Liver (tissue), 9 donors: ENCODE results near the gene CYP2J2. TPM values are rescaled to one million over a fixed set of nuclear protein-coding genes. Genes with fewer than 3 reads are reported as not detected.

ENCODE experiments used
- DNase-seq: peaks from one replicate; pipeline ENCODE4 v3.0.0-alpha.2; 2017; ENCODE audit warnings: low spot score
- H3K27ac ChIP-seq, 2 donors: one replicate each; pipeline ENCODE4 v1.7.0; 2013; ENCODE audit warnings: inconsistent platforms in 2 of 2, low read length in 2 of 2, control low read depth in 1 of 2, low read depth in 1 of 2, mild to moderate bottlenecking in 1 of 2
- H3K27me3 ChIP-seq, 4 donors: one replicate each; pipeline versions ENCODE4 v1.6.1 to v1.7.0; 2013; ENCODE audit warnings: low read length in 3 of 4, inconsistent platforms in 1 of 4, mild to moderate bottlenecking in 1 of 4, moderate library complexity in 1 of 4; ENCODE audit not compliant: control insufficient read depth in 4 of 4, insufficient read depth in 4 of 4
- H3K36me3 ChIP-seq, 4 donors: one replicate each; pipeline versions ENCODE4 v1.6.1 to v1.7.0; 2013; ENCODE audit warnings: low read length in 3 of 4, mild to moderate bottlenecking in 3 of 4, low read depth in 1 of 4, moderate library complexity in 1 of 4; ENCODE audit not compliant: control insufficient read depth in 4 of 4, insufficient read depth in 3 of 4
- H3K4me1 ChIP-seq, 4 donors: one replicate each; pipeline versions ENCODE4 v1.6.1 to v1.7.0; 2013; ENCODE audit warnings: low read length in 3 of 4, mild to moderate bottlenecking in 3 of 4, moderate library complexity in 1 of 4; ENCODE audit not compliant: control insufficient read depth in 4 of 4, insufficient read depth in 4 of 4
- H3K4me3 ChIP-seq, 3 donors: one replicate each; pipeline versions ENCODE4 v1.6.1 to v1.7.0; 2013; ENCODE audit warnings: low read length in 3 of 3, control low read depth in 1 of 3, low read depth in 1 of 3, mild to moderate bottlenecking in 1 of 3
- H3K9ac ChIP-seq, 2 donors: one replicate each; pipeline ENCODE4 v1.7.0; 2013; ENCODE audit warnings: low read length in 2 of 2, mild to moderate bottlenecking in 2 of 2, moderate library complexity in 2 of 2, control low read depth in 1 of 2, low read depth in 1 of 2
- H3K9me3 ChIP-seq, 4 donors: one replicate each; pipeline versions ENCODE4 v1.6.1 to v1.7.0; 2013; ENCODE audit warnings: low read length in 3 of 4; ENCODE audit not compliant: control insufficient read depth in 4 of 4
- ATF3 ChIP-seq: IDR thresholded peaks from 2 replicates; pipeline ENCODE4 v1.6.1; 2016; ENCODE audit warnings: antibody characterized with exemption
- CTCF ChIP-seq: fragments of 150-350 bp; IDR thresholded peaks from 2 replicates; pipeline ENCODE4 v1.5.1; 2017; ENCODE audit warnings: improper control_type of control experiment, low read depth, low read length; ENCODE audit not compliant: missing input control
- FOXA1 ChIP-seq: IDR thresholded peaks from 2 replicates; pipeline ENCODE4 v1.6.1; 2016; ENCODE audit warnings: antibody characterized with exemption
- FOXA2 ChIP-seq: IDR thresholded peaks from 2 replicates; pipeline ENCODE4 v1.6.1; 2016; ENCODE audit warnings: antibody characterized with exemption
- GABPA ChIP-seq, 2 donors: IDR thresholded peaks in 1 of 2; conservative IDR thresholded peaks in 1 of 2; 2 replicates each; pipeline ENCODE4 v1.6.1; 2016; ENCODE audit warnings: antibody characterized with exemption in 2 of 2, mild to moderate bottlenecking in 1 of 2, moderate library complexity in 1 of 2
- HNF4G ChIP-seq: IDR thresholded peaks from 2 replicates; pipeline ENCODE4 v1.6.1; 2016; ENCODE audit warnings: antibody characterized with exemption
- NR2F2 ChIP-seq: IDR thresholded peaks from 2 replicates; pipeline ENCODE4 v1.6.1; 2016; ENCODE audit warnings: antibody characterized with exemption
- RAD21 ChIP-seq, 2 donors: IDR thresholded peaks; 2 replicates each; pipeline ENCODE4 v1.6.1; 2016; ENCODE audit warnings: antibody characterized with exemption in 2 of 2, mild to moderate bottlenecking in 2 of 2
- REST ChIP-seq: IDR thresholded peaks from 2 replicates; pipeline ENCODE4 v1.6.1; 2016; ENCODE audit warnings: antibody characterized with exemption, mild to moderate bottlenecking
- RXRA ChIP-seq, 2 donors: IDR thresholded peaks; 2 replicates each; pipeline ENCODE4 v1.6.1; 2017 to 2018; ENCODE audit warnings: antibody characterized with exemption in 2 of 2, mild to moderate bottlenecking in 1 of 2
- SP1 ChIP-seq: IDR thresholded peaks from 2 replicates; pipeline ENCODE4 v1.6.1; 2018; ENCODE audit warnings: antibody characterized with exemption, mild to moderate bottlenecking
- TAF1 ChIP-seq: conservative IDR thresholded peaks from 2 replicates; pipeline ENCODE4 v1.6.1; 2016; ENCODE audit warnings: antibody characterized with exemption, mild to moderate bottlenecking
- YY1 ChIP-seq: IDR thresholded peaks from 2 replicates; pipeline ENCODE4 v1.6.1; 2016; ENCODE audit warnings: antibody characterized with exemption, mild to moderate bottlenecking
- WGBS: extraction: QIAGEN DNeasy Blood & Tissue Kit; methylation state at CpG from one replicate; pipeline ENCODE4 v1.1.7; 2013; 5-methylcytosine and 5-hydroxymethylcytosine counted together
- polyA plus RNA-seq, 2 donors: library from polyadenylated mRNA; stranded (reverse) in 1 of 2; unstranded in 1 of 2; fragments of 200-250 nt in 1 of 2; fragments of >200 nt in 1 of 2; fragmentation: Nextera tagmentation in 1 of 2; extraction: Ambion mirVana in 1 of 2; gene quantifications; one replicate each; pipeline versions ENCODE4 v1.2.1 to v1.2.3, GENCODE V29; 2013 to 2015
- total RNA-seq, 2 donors: library from RNA; depleted of rRNA; stranded (reverse); fragments of >200 nt; gene quantifications; one replicate each; pipeline ENCODE4 v1.2.3, GENCODE V29; 2014
- donor health status: healthy.
- donor health status: healthy.
- donor health status: healthy.
- donor health status: healthy.
- donor health status: healthy.

Gene CYP2J2
- total and polyA plus RNA-seq, 4 donors: 29.4 to 77.9 (median 58.9) TPM

- no peak for TF ChIP-seq GABPA (IDR thresholded peaks at IDR 0.05 in 1 of 2, conservative IDR thresholded peaks at IDR 0.05 in 1 of 2)
- Histone ChIP-seq H3K9me3 (no peaks in the 10 kb centered on the region), H3K27ac (no peak overlapping the region), H3K27me3 (no peaks in the 10 kb centered on the region), H3K9ac (no peak overlapping the region), H3K4me1 (peaks cover 0 to 18% (median 2%) of the 10 kb centered on the region in 4 donors), H3K36me3 (peaks cover 0 to 11% (median 9%) of the 10 kb centered on the region in 4 donors), H3K4me3 (no peak overlapping the region)
- 33% methylated on average over 1 of the region's 1 CpG for WGBS
- DNase-seq: no peak
Measured at GRCh38 chr1:59901770-59902388, 24.7 kb downstream of the CYP2J2 start.

GRCh38 chr1:59900640-59901039 lies 25.9 kb downstream of the CYP2J2 start:
- Histone ChIP-seq H3K36me3 (peaks cover 0 to 10% (median 9%) of the 10 kb centered on the region in 4 donors), H3K9me3 (no peaks in the 10 kb centered on the region), H3K4me1 (peaks cover 0 to 18% (median 2%) of the 10 kb centered on the region in 4 donors), H3K27ac (no peak overlapping the region), H3K9ac (no peak overlapping the region), H3K4me3 (no peak overlapping the region), H3K27me3 (no peaks in the 10 kb centered on the region)
- no peak for DNase-seq
- no peak for TF ChIP-seq RXRA (IDR thresholded peaks at IDR 0.05)
- no peak for TF ChIP-seq ATF3
- TF ChIP-seq RAD21 (IDR thresholded peaks at IDR 0.05): peak in 1 of 2 donors; percentile 9
- 73% methylated on average over 2 of the region's 2 CpGs for whole genome bisulfite sequencing

- H3K27ac ChIP-seq: no peak overlapping the region
- TF ChIP-seq CTCF (no peak), FOXA1 (no peak), NR2F2 (no peak), TAF1 (no peak), SP1 (no peak), RAD21 (IDR thresholded peaks at IDR 0.05) (no peak), REST (no peak), HNF4G (no peak), FOXA2 (no peak), YY1 (no peak)
- WGBS: 58% methylated on average over 3 of the region's 3 CpGs
- H3K4me3 ChIP-seq: no peak overlapping the region
- no peak for DNase-seq
- no peaks in the 10 kb centered on the region for H3K9me3 ChIP-seq
- H3K9ac ChIP-seq: no peak overlapping the region
- no peaks in the 10 kb centered on the region for H3K27me3 ChIP-seq
- peaks cover 0 to 13% (median 1%) of the 10 kb centered on the region in 4 donors for H3K4me1 ChIP-seq
- H3K36me3 ChIP-seq: peaks cover 2 to 12% (median 7%) of the 10 kb centered on the region in 4 donors
Measured at GRCh38 chr1:59898927-59899326, 27.6 kb downstream of the CYP2J2 start.
